ENCODE measurements around the gene CENPV.

DNA sequence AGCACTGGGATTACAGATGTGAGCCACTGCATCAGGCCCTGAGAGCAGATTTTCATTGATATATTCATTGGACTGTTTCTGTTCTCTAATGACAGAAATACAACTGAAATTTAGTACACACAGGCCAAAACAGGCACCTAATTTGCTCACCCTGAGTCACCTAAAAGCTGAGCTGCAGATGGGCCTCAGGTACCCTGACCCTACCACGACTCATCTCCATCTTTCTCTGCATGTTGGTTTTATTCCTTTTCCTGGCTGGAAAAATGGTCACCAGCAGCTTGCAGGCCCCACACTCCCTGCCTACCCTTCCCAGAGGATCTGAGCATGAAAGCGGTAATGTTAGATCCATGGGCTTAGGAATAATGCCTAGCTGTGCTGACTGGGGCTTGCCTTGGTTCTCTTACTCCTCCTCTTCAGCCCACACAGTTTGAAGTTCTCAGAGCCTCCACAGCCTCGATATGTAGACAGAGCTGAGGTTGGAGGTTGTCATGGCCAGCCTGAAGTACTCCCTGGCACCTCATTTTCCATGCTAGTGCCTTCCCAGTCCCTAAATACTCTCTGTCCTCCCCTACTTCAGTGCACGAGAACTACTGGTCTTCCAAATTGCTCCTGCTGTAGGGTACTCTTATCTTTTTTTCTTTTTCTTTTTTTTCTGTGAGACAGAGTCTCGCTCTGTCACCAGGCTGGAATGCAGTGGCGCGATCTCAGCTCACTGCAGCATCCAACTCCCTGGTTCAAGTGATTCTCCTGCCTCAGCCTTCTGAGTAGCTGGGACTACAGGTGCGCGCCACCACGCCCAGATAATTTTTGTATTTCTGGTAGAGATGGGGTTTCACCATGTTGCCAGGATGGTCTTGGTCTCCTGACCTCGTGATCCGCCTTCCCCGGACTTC lies 51.1 kb downstream of the CENPV start:
- TF ChIP-seq ZNF565 (CRISPR knock-in tag; conservative IDR thresholded peaks at IDR 0.05; ENCODE audit: low read depth), result no peak
- TF ChIP-seq, protein P1, sequence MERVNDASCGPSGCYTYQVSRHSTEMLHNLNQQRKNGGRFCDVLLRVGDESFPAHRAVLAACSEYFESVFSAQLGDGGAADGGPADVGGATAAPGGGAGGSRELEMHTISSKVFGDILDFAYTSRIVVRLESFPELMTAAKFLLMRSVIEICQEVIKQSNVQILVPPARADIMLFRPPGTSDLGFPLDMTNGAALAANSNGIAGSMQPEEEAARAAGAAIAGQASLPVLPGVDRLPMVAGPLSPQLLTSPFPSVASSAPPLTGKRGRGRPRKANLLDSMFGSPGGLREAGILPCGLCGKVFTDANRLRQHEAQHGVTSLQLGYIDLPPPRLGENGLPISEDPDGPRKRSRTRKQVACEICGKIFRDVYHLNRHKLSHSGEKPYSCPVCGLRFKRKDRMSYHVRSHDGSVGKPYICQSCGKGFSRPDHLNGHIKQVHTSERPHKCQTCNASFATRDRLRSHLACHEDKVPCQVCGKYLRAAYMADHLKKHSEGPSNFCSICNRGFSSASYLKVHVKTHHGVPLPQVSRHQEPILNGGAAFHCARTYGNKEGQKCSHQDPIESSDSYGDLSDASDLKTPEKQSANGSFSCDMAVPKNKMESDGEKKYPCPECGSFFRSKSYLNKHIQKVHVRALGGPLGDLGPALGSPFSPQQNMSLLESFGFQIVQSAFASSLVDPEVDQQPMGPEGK (CRISPR knock-in tag; IDR thresholded peaks at IDR 0.05; ENCODE audit: borderline replicate concordance), result no peak
- TF ChIP-seq CSDC2 (CRISPR knock-in tag; IDR thresholded peaks at IDR 0.05), result no peak
- no peak for TF ChIP-seq ZFP3 (CRISPR knock-in tag; IDR thresholded peaks at IDR 0.05)
- no peak for TF ChIP-seq RARB (CRISPR knock-in tag; IDR thresholded peaks at IDR 0.05)
- no peak for TF ChIP-seq ZNF8 (CRISPR knock-in tag; IDR thresholded peaks at IDR 0.05)
- TF ChIP-seq, protein P2, sequence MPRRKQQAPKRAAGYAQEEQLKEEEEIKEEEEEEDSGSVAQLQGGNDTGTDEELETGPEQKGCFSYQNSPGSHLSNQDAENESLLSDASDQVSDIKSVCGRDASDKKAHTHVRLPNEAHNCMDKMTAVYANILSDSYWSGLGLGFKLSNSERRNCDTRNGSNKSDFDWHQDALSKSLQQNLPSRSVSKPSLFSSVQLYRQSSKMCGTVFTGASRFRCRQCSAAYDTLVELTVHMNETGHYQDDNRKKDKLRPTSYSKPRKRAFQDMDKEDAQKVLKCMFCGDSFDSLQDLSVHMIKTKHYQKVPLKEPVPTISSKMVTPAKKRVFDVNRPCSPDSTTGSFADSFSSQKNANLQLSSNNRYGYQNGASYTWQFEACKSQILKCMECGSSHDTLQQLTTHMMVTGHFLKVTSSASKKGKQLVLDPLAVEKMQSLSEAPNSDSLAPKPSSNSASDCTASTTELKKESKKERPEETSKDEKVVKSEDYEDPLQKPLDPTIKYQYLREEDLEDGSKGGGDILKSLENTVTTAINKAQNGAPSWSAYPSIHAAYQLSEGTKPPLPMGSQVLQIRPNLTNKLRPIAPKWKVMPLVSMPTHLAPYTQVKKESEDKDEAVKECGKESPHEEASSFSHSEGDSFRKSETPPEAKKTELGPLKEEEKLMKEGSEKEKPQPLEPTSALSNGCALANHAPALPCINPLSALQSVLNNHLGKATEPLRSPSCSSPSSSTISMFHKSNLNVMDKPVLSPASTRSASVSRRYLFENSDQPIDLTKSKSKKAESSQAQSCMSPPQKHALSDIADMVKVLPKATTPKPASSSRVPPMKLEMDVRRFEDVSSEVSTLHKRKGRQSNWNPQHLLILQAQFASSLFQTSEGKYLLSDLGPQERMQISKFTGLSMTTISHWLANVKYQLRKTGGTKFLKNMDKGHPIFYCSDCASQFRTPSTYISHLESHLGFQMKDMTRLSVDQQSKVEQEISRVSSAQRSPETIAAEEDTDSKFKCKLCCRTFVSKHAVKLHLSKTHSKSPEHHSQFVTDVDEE (CRISPR knock-in tag; IDR thresholded peaks at IDR 0.05), result no peak
- TF ChIP-seq, protein P3, sequence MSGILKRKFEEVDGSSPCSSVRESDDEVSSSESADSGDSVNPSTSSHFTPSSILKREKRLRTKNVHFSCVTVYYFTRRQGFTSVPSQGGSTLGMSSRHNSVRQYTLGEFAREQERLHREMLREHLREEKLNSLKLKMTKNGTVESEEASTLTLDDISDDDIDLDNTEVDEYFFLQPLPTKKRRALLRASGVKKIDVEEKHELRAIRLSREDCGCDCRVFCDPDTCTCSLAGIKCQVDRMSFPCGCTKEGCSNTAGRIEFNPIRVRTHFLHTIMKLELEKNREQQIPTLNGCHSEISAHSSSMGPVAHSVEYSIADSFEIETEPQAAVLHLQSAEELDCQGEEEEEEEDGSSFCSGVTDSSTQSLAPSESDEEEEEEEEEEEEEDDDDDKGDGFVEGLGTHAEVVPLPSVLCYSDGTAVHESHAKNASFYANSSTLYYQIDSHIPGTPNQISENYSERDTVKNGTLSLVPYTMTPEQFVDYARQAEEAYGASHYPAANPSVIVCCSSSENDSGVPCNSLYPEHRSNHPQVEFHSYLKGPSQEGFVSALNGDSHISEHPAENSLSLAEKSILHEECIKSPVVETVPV (CRISPR knock-in tag; IDR thresholded peaks at IDR 0.05), result no peak
- no peak for TF ChIP-seq TCF4 (CRISPR knock-in tag; IDR thresholded peaks at IDR 0.05; ENCODE audit: borderline replicate concordance)
- TF ChIP-seq ZFP30 (CRISPR knock-in tag; IDR thresholded peaks at IDR 0.05), result no peak

Measured in SK-N-SH treated with all-trans-retinoic acid at 6 μM for 48 hours (cell line).